A549 (cell line): Measurements from ENCODE around the gene DPYSL4. TPM values are rescaled to one million over a fixed set of nuclear protein-coding genes. Genes with fewer than 3 reads are reported as not detected.

Experiments
- ATAC-seq, 2 experiments: fragments of 200-7000 bp in 1 of 2; fragments of >200 bp in 1 of 2; cut with Nextera tagmentation in 1 of 2; cut with Tn5 transposase in 1 of 2; 3 replicates each; pipeline versions ENCODE4 v1.8.0 to v1.9.1; 2018 to 2020; ENCODE audit warnings: mild to moderate bottlenecking in 1 of 2, moderate library complexity in 1 of 2
- CTCF ChIA-PET: fragments of 300-600 bp; sonication (Branson Sonifier 250); formaldehyde crosslinking; extraction: SDS; loops from one replicate; lab custom pipeline; 2021; ENCODE audit warnings: antibody characterized with exemption, inconsistent platforms; lab: Yijun Ruan, JAX
- POLR2A ChIA-PET: fragments of 350-600 bp; formaldehyde crosslinking; extraction: SDS; loops from one replicate; lab custom pipeline; 2021; ENCODE audit warnings: antibody characterized with exemption, inconsistent platforms; lab: Yijun Ruan, JAX
- DNase-seq, 2 experiments: peaks; one replicate each; pipeline versions ENCODE4 v3.0.0 to v3.0.0-alpha.2; 2011 to 2016; ENCODE audit warnings: low read depth in 1 of 2, low spot score in 1 of 2
- FAIRE-seq: peaks from 2 replicates; lab custom pipeline; 2011; peaks lifted over from hg19 to GRCh38; lab: Jason Lieb, UNC
- H3K27ac ChIP-seq, 2 experiments: fragments of >200 bp; sonication (Bioruptor Twin); formaldehyde crosslinking; 3 replicates each; pipeline ENCODE4 v1.5.1; 2016 to 2017
- H3K4me1 ChIP-seq: fragments of >200 bp; sonication (Bioruptor Twin); formaldehyde crosslinking; 3 replicates; pipeline ENCODE4 v1.6.1; 2016
- H3K4me2 ChIP-seq: fragments of >200 bp; sonication (Bioruptor Twin); formaldehyde crosslinking; 3 replicates; pipeline ENCODE4 v1.6.1; 2016
- H3K4me3 ChIP-seq: fragments of >200 bp; sonication (Bioruptor Twin); formaldehyde crosslinking; 3 replicates; pipeline ENCODE4 v1.5.1; 2016
- H3K9me3 ChIP-seq: fragments of >200 bp; sonication (Bioruptor Twin); formaldehyde crosslinking; 3 replicates; pipeline ENCODE4 v1.6.1; 2016
- CBX2 ChIP-seq: fragments of 200-600 bp; sonication (generic); IDR thresholded peaks from 2 replicates; pipeline ENCODE4 v1.6.1; 2016; ENCODE audit warnings: low read depth, mild to moderate bottlenecking, borderline replicate concordance
- CBX8 ChIP-seq: fragments of 200-600 bp; sonication (generic); IDR thresholded peaks from 2 replicates; pipeline ENCODE4 v1.6.1; 2016
- CHD2 ChIP-seq: fragments of 150-350 bp; IDR thresholded peaks from 2 replicates; pipeline ENCODE4 v1.6.1; 2014; ENCODE audit warnings: low read length; ENCODE audit not compliant: partially characterized antibody
- EHF ChIP-seq: fragments of 250-450 bp; sonication (Bioruptor Pico); IDR thresholded peaks from 2 replicates; pipeline ENCODE4 v1.5.0; 2020; ENCODE audit warnings: mild to moderate bottlenecking
- ELK1 ChIP-seq: fragments of 150-350 bp; IDR thresholded peaks from 2 replicates; pipeline ENCODE4 v1.6.1; 2014; ENCODE audit warnings: low read depth, mild to moderate bottlenecking, low read length
- EP300 ChIP-seq, 2 experiments: fragments of >200 bp; sonication (Bioruptor Twin); formaldehyde crosslinking; IDR thresholded peaks; 2 replicates in 1 of 2; 3 replicates in 1 of 2; pipeline ENCODE4 v1.6.1; 2016 to 2017
- ESRRA ChIP-seq: fragments of 150-350 bp; IDR thresholded peaks from 2 replicates; pipeline ENCODE4 v1.6.1; 2014; ENCODE audit warnings: mild to moderate bottlenecking, low read length, borderline replicate concordance
- FOSL2 ChIP-seq, 2 experiments: fragments of 450-650 bp in 1 of 2; fragments of >200 bp in 1 of 2; sonication (Bioruptor Twin) in 1 of 2; formaldehyde crosslinking; IDR thresholded peaks; 2 replicates each; pipeline versions ENCODE4 v1.5.0 to v1.6.1; 2016 to 2020; ENCODE audit warnings: mild to moderate bottlenecking in 1 of 2, moderate library complexity in 1 of 2
- GATA3 ChIP-seq: IDR thresholded peaks from 2 replicates; pipeline ENCODE4 v1.6.1; 2012; ENCODE audit warnings: borderline replicate concordance
- HDAC2 ChIP-seq: fragments of 200-600 bp; sonication (generic); IDR thresholded peaks from 2 replicates; pipeline ENCODE4 v1.6.1; 2016
- HOXB13 ChIP-seq: fragments of 250-450 bp; sonication (Bioruptor Pico); IDR thresholded peaks from 2 replicates; pipeline ENCODE4 v1.5.0; 2020; ENCODE audit warnings: low read depth, mild to moderate bottlenecking, moderate library complexity
- JUNB ChIP-seq: fragments of >200 bp; sonication (Bioruptor Twin); formaldehyde crosslinking; IDR thresholded peaks from 2 replicates; pipeline ENCODE4 v1.6.1; 2016
- KDM1A ChIP-seq: fragments of 200-600 bp; sonication (generic); IDR thresholded peaks from 2 replicates; pipeline ENCODE4 v1.6.1; 2016; ENCODE audit warnings: low read depth, mild to moderate bottlenecking
- KDM5A ChIP-seq: fragments of 200-600 bp; sonication (generic); IDR thresholded peaks from 2 replicates; pipeline ENCODE4 v1.6.1; 2016; ENCODE audit warnings: antibody characterized with exemption, mild to moderate bottlenecking
- MAZ ChIP-seq: fragments of 150-350 bp; IDR thresholded peaks from 2 replicates; pipeline ENCODE4 v1.6.1; 2014; ENCODE audit warnings: antibody characterized with exemption, low read depth, low read length, borderline replicate concordance
- NFE2L2 ChIP-seq: fragments of 150-350 bp; conservative IDR thresholded peaks from 2 replicates; pipeline ENCODE4 v1.6.1; 2014; ENCODE audit warnings: low read length
- NPAS2 ChIP-seq: fragments of 250-450 bp; sonication (Bioruptor Pico); IDR thresholded peaks from 2 replicates; pipeline ENCODE4 v1.8.0; 2022; ENCODE audit warnings: mild to moderate bottlenecking, moderate library complexity, borderline replicate concordance
- POLR2A ChIP-seq: IDR thresholded peaks from 2 replicates; pipeline ENCODE4 v1.6.1; 2012; ENCODE audit warnings: mild to moderate bottlenecking, low read length
- POLR2AphosphoS2 ChIP-seq: conservative IDR thresholded peaks from 2 replicates; pipeline ENCODE4 v1.6.1; 2012; ENCODE audit warnings: low read length, improper control_type of control experiment, inconsistent platforms
- RAD21 ChIP-seq, 2 experiments: fragments of >200 bp in 1 of 2; sonication (Bioruptor Twin) in 1 of 2; formaldehyde crosslinking in 1 of 2; IDR thresholded peaks in 1 of 2; conservative IDR thresholded peaks in 1 of 2; 2 replicates in 1 of 2; 3 replicates in 1 of 2; pipeline ENCODE4 v1.6.1; 2012 to 2018; ENCODE audit warnings: inconsistent platforms in 1 of 2
- RCOR1 ChIP-seq: fragments of 150-350 bp; IDR thresholded peaks from 2 replicates; pipeline ENCODE4 v1.6.1; 2014; ENCODE audit warnings: antibody characterized with exemption, low read length, low read depth
- TP53 ChIP-seq: fragments of 250-450 bp; sonication (Bioruptor Pico); IDR thresholded peaks from 2 replicates; pipeline ENCODE4 v1.5.0; 2021; ENCODE audit warnings: mild to moderate bottlenecking, moderate library complexity
- ZFP36 ChIP-seq: fragments of 450-650 bp; IDR thresholded peaks from 2 replicates; pipeline ENCODE4 v1.6.1; 2014; ENCODE audit warnings: borderline replicate concordance; ENCODE audit not compliant: partially characterized antibody
- ZNF302 ChIP-seq: fragments of 250-450 bp; sonication (Bioruptor Pico); IDR thresholded peaks from 2 replicates; pipeline ENCODE4 v1.9.0; 2021; ENCODE audit warnings: inconsistent platforms, mild to moderate bottlenecking, moderate library complexity
- WGBS: methylation state at CpG from one replicate; pipeline ENCODE4 v1.1.6; 2017; ENCODE audit errors: missing lambda C conversion rate; 5-methylcytosine and 5-hydroxymethylcytosine counted together
- polyA plus RNA-seq, 4 experiments: library from polyadenylated mRNA; depleted of rRNA in 3 of 4; stranded (reverse); fragments of >200 nt; fragmentation: RNase III in 1 of 4; extraction: RNeasy Plus Mini Kit Qiagen cat#74134 plus additional on column Dnase treatment in 1 of 4; gene quantifications; 2 replicates in 3 of 4; 3 replicates in 1 of 4; pipeline ENCODE4 v1.2.3, GENCODE V29; 2011 to 2017
- TF ChIP-seq, protein P1 (sequence below): IDR thresholded peaks from 2 replicates; pipeline ENCODE4 v1.6.1; 2012; ENCODE audit warnings: low read depth, borderline replicate concordance
- TF ChIP-seq, protein P2 (sequence below): fragments of 200-600 bp; sonication (generic); IDR thresholded peaks from 2 replicates; pipeline ENCODE4 v1.6.1; 2016; ENCODE audit warnings: antibody characterized with exemption, mild to moderate bottlenecking, moderate library complexity

The DPYSL4 gene
- polyA plus RNA-seq, 2 of the 4 experiments (the other 2 are of a cell fraction): 2.9 to 14.1 TPM

DNA sequence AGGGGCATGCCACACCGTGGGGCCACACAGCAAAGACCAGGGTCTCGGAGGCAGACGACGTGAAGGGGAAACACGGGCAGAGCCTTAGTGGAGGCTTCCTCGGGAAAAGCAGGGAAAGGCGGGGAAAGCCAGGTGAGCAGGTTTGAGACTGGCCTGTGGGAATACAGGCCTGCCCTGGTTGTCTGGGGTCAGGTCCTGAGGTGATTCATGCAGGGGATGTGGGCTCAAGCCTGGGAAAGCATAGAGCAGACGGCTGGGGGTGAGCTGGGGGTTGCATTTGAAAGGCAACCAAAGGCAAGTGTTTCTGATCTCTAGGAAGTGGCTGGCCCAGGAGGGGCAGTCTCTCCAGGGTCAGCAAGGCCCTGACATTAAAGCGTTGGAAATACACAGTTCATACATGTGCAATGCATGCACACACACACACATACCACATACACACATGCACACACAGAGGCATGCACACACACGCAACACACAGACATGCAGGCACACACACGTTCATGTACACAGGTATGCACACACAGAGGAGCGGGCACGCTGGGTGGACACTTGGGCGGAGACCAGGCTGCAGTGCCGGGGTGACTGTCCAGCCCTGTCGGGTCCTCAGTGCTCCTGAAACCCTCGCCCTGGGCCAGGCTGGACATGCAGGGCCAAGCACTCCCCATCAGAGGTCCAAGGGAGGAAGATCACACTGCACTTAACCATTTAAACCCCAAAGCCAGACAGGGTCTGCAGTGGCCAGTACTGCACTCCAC is 51.8 kb downstream of the DPYSL4 start:
- Histone ChIP-seq H3K9me3 (no peaks in the 10 kb centered on the region), H3K4me3 (no peak overlapping the region), H3K4me1 (no peaks in the 10 kb centered on the region), H3K4me2 (no peak overlapping the region), H3K27ac (no peak overlapping the region)
- CTCF ChIA-PET: interaction anchor here (2.3 kb wide), 1 partner anchor 115 kb away, joined by 8 read pairs; no protein-coding TSS in a partner anchor
- WGBS: 83% methylated on average over 13 of the region's 17 CpGs
- DNase-seq: no peak
- 0 out of 6 replicates have a peak, but pooled peaks of 1 of the 2 experiments have one; percentile 30 for ATAC-seq
- FAIRE-seq: no peak
- POLR2A ChIA-PET: no interaction called here
- TF ChIP-seq ZFP36: no peak
- no peak for TF ChIP-seq FOSL2 (IDR thresholded peaks at IDR 0.05)
- no peak for TF ChIP-seq FOSL2 (CRISPR knock-in tag; IDR thresholded peaks at IDR 0.05)
- TF ChIP-seq GATA3: no peak
- no peak for TF ChIP-seq POLR2A
- TF ChIP-seq, protein P1, sequence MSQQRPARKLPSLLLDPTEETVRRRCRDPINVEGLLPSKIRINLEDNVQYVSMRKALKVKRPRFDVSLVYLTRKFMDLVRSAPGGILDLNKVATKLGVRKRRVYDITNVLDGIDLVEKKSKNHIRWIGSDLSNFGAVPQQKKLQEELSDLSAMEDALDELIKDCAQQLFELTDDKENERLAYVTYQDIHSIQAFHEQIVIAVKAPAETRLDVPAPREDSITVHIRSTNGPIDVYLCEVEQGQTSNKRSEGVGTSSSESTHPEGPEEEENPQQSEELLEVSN: no peak
- no peak for TF ChIP-seq HDAC2
- no peak for TF ChIP-seq NPAS2 (CRISPR knock-in tag)
- no peak for TF ChIP-seq EP300 (IDR thresholded peaks at IDR 0.05)
- no peak for TF ChIP-seq KDM1A
- no peak for TF ChIP-seq ELK1
- no peak for TF ChIP-seq MAZ
- no peak for TF ChIP-seq CBX2
- no peak for TF ChIP-seq CHD2

DNA sequence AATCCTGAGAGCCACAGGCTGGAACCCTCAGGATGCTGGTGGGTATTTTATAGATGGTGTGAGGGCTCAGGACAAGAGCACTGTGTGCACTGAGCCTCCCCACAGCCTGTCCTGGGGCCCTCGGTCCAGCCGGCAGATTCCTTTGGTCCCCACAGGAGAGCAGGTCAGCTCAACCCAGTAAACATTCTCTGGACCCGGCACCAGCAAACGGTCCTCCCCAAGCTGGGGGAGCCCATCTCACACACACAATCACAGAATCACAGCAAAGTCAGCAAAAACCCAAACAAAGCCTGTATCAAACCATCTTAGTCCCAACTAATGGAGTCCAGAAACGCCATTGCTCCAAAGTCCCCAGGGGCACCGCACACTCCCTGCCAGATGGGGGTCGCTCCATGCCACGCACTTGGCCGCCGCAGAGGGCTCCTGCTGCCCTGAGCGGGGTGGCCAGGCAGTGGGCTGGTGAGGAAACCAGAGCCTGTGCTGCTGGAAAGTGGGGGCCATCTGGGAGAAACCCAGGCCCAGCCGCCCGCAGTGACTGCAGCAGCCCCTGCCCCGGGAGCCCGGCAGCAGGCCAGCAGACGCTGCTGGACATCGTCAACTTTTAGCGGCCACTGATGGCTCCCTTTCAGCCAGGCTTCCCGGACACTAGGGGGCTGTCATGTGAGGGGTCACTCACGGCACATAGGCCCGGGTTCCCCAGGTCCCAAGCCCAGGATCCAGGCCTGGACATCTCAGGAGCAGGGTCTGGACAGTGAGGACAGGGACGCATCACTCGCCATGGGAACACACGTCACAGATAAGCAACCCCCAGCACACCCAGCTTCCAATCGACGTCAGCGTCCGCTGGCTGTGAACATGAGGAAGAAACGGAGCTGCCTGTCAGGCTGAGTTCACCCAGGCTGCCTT is 52.6 kb downstream of the DPYSL4 start:
- H3K9me3 ChIP-seq: no peaks in the 10 kb centered on the region
- POLR2A ChIA-PET: no interaction called here
- DNase-seq (no peak), ATAC-seq (no peak), FAIRE-seq (no peak)
- 79% methylated on average over 12 of the region's 29 CpGs for WGBS
- TF ChIP-seq POLR2AphosphoS2: no peak
- no peak for TF ChIP-seq KDM5A
- no peak for TF ChIP-seq GATA3
- TF ChIP-seq EHF (CRISPR knock-in tag): no peak
- no peaks in the 10 kb centered on the region for H3K4me1 ChIP-seq
- no peak overlapping the region for H3K4me3 ChIP-seq
- no peak overlapping the region for H3K27ac ChIP-seq
- CTCF ChIA-PET: interaction anchor here (0.5 to 1.6 kb wide), 3 partner anchors 17 to 198 kb away, joined by 3 read pairs; no protein-coding TSS in a partner anchor
- no peak overlapping the region for H3K4me2 ChIP-seq

DNA sequence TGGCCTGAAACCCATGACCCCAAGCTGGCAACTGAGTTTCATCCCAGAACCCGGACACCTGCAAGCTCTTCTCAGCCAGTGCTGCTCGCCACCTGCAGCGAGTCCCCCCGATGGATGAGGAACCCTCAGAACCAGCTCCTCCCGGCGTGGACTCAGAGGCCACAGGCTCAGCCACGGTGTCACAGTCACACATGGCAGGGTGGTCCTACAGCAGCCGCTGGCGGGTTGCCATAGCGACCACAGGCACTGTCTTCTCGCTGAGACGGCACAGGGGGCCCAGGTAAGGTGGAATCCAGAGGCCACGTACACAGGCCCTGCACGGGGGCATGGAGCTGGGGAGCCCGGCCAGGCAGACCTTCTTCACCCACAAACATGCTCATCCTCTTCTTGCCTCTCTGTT is 53.4 kb downstream of the DPYSL4 start:
- no peak overlapping the region for H3K27ac ChIP-seq
- H3K4me1 ChIP-seq: no peaks in the 10 kb centered on the region
- no peaks in the 10 kb centered on the region for H3K9me3 ChIP-seq
- H3K4me3 ChIP-seq: no peak overlapping the region
- no peak for FAIRE-seq
- ChIA-PET CTCF (interaction anchor here (0.7 to 1.6 kb wide), 2 partner anchors 18 to 113 kb away, joined by 3 read pairs; no protein-coding TSS in a partner anchor), POLR2A (no interaction called here)
- DNase-seq: no peak
- WGBS: 88% methylated on average over 11 of the region's 15 CpGs
- no peak for ATAC-seq
- no peak overlapping the region for H3K4me2 ChIP-seq
- no peak for TF ChIP-seq CBX8
- no peak for TF ChIP-seq TP53 (CRISPR knock-in tag)
- TF ChIP-seq EHF (CRISPR knock-in tag): no peak
- TF ChIP-seq NFE2L2: no peak
- TF ChIP-seq, protein P2, sequence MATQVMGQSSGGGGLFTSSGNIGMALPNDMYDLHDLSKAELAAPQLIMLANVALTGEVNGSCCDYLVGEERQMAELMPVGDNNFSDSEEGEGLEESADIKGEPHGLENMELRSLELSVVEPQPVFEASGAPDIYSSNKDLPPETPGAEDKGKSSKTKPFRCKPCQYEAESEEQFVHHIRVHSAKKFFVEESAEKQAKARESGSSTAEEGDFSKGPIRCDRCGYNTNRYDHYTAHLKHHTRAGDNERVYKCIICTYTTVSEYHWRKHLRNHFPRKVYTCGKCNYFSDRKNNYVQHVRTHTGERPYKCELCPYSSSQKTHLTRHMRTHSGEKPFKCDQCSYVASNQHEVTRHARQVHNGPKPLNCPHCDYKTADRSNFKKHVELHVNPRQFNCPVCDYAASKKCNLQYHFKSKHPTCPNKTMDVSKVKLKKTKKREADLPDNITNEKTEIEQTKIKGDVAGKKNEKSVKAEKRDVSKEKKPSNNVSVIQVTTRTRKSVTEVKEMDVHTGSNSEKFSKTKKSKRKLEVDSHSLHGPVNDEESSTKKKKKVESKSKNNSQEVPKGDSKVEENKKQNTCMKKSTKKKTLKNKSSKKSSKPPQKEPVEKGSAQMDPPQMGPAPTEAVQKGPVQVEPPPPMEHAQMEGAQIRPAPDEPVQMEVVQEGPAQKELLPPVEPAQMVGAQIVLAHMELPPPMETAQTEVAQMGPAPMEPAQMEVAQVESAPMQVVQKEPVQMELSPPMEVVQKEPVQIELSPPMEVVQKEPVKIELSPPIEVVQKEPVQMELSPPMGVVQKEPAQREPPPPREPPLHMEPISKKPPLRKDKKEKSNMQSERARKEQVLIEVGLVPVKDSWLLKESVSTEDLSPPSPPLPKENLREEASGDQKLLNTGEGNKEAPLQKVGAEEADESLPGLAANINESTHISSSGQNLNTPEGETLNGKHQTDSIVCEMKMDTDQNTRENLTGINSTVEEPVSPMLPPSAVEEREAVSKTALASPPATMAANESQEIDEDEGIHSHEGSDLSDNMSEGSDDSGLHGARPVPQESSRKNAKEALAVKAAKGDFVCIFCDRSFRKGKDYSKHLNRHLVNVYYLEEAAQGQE: no peak
- TF ChIP-seq NPAS2 (CRISPR knock-in tag): no peak
- no peak for TF ChIP-seq RCOR1
- no peak for TF ChIP-seq RAD21 (conservative IDR thresholded peaks at IDR 0.05 in 1 of 2, IDR thresholded peaks at IDR 0.05 in 1 of 2)
- no peak for TF ChIP-seq HOXB13
- no peak for TF ChIP-seq ZNF302 (CRISPR knock-in tag)
- TF ChIP-seq JUNB: no peak
- TF ChIP-seq KDM1A: no peak
- TF ChIP-seq ESRRA: no peak
